SK-N-SH (cell line): ENCODE data around the gene PLVAP. TPM values are rescaled to one million over a fixed set of nuclear protein-coding genes. Genes with fewer than 3 reads are reported as not detected.

ENCODE experiments used
- CTCF ChIA-PET: fragments of 300-600, 350-600 bp; formaldehyde crosslinking; extraction: SDS; loops from one replicate; lab custom pipeline; 2021; lab: Yijun Ruan, JAX
- POLR2A ChIA-PET: fragments of 350-600 bp; sonication (Branson Sonifier 250); formaldehyde crosslinking; extraction: SDS; loops from one replicate; lab custom pipeline; 2020; ENCODE audit warnings: antibody characterized with exemption, inconsistent platforms; lab: Yijun Ruan, JAX
- DNase-seq: peaks from one replicate; pipeline ENCODE4 v3.0.0; 2012
- H2AFZ ChIP-seq: fragments of 200-600 bp; sonication (generic); 2 replicates; pipeline ENCODE4 v1.8.1; 2016; ENCODE audit warnings: antibody characterized with exemption, mild to moderate bottlenecking, low read depth
- H3F3A ChIP-seq: fragments of 200-600 bp; sonication (generic); replicated peaks from 2 replicates; pipeline ENCODE3; 2016; ENCODE audit warnings: antibody characterized with exemption, mild to moderate bottlenecking; ENCODE audit not compliant: insufficient read depth
- H3K27ac ChIP-seq, 2 experiments: fragments of 200-500 bp in 1 of 2; fragments of 200-600 bp in 1 of 2; sonication (Bioruptor generic) in 1 of 2; sonication (generic), shearing (Covaris generic) in 1 of 2; 2 replicates each; pipeline versions ENCODE4 v1.5.1 to v1.6.1; 2014 to 2016; ENCODE audit warnings: low read depth in 2 of 2, inconsistent platforms in 1 of 2, low read length in 1 of 2, mild to moderate bottlenecking in 1 of 2, mixed read lengths in 1 of 2
- H3K27me3 ChIP-seq: fragments of 200-600 bp; sonication (generic), shearing (Covaris generic); 2 replicates; pipeline ENCODE4 v1.6.1; 2016; ENCODE audit warnings: mixed run types; ENCODE audit not compliant: insufficient read depth
- H3K36me3 ChIP-seq, 2 experiments: fragments of 200-500 bp in 1 of 2; fragments of 200-600 bp in 1 of 2; sonication (Bioruptor generic) in 1 of 2; sonication (generic) in 1 of 2; replicated peaks in 1 of 2; 2 replicates each; pipeline versions ENCODE3 to v1.5.1; 2014 to 2016; ENCODE audit warnings: low read length in 1 of 2, mild to moderate bottlenecking in 1 of 2; ENCODE audit not compliant: insufficient read depth in 2 of 2, control insufficient read depth in 1 of 2
- H3K4me1 ChIP-seq, 2 experiments: fragments of 200-500 bp in 1 of 2; fragments of 200-600 bp in 1 of 2; sonication (Bioruptor generic) in 1 of 2; sonication (generic), shearing (Covaris generic) in 1 of 2; 2 replicates each; pipeline versions ENCODE4 v1.5.1 to v1.6.1; 2014 to 2016; ENCODE audit warnings: low read depth in 1 of 2, low read length in 1 of 2, mixed run types in 1 of 2; ENCODE audit not compliant: insufficient read depth in 2 of 2, control insufficient read depth in 1 of 2
- H3K4me2 ChIP-seq: fragments of 200-600 bp; sonication (generic), shearing (Covaris generic); 2 replicates; pipeline ENCODE4 v1.6.1; 2017; ENCODE audit warnings: mixed run types
- H3K4me3 ChIP-seq, 2 experiments: fragments of 200-500 bp in 1 of 2; fragments of 200-600 bp in 1 of 2; sonication (Bioruptor generic) in 1 of 2; sonication (generic), shearing (Covaris generic) in 1 of 2; 2 replicates each; pipeline versions ENCODE4 v1.5.1 to v1.8.1; 2014 to 2016; ENCODE audit warnings: low read depth in 2 of 2, inconsistent platforms in 1 of 2, low read length in 1 of 2, mild to moderate bottlenecking in 1 of 2, mixed read lengths in 1 of 2, moderate library complexity in 1 of 2
- H3K79me2 ChIP-seq: fragments of 200-600 bp; sonication (generic); 2 replicates; pipeline ENCODE4 v1.8.1; 2017; ENCODE audit warnings: mild to moderate bottlenecking; ENCODE audit not compliant: insufficient read depth
- H3K9ac ChIP-seq: fragments of 200-600 bp; sonication (generic); 2 replicates; pipeline ENCODE4 v1.6.1; 2017; ENCODE audit warnings: mixed run types
- H3K9me2 ChIP-seq: fragments of 200-600 bp; sonication (generic); 2 replicates; pipeline ENCODE4 v1.6.1; 2017; ENCODE audit warnings: mixed run types
- H3K9me3 ChIP-seq: fragments of 200-600 bp; sonication (generic); 2 replicates; pipeline ENCODE4 v1.6.1; 2017; ENCODE audit warnings: mixed run types, mild to moderate bottlenecking, moderate library complexity
- H4K20me1 ChIP-seq: fragments of 200-600 bp; sonication (generic); 2 replicates; pipeline ENCODE4 v1.6.1; 2017; ENCODE audit warnings: mild to moderate bottlenecking, mixed run types; ENCODE audit not compliant: insufficient read depth
- ELF1 ChIP-seq: IDR thresholded peaks from 2 replicates; pipeline ENCODE4 v1.4.0; 2012
- EZH2phosphoT487 ChIP-seq: fragments of 200-600 bp; sonication (generic); IDR thresholded peaks from 2 replicates; pipeline ENCODE4 v1.6.1; 2017; ENCODE audit warnings: low read depth, mixed run types, mild to moderate bottlenecking, antibody characterized with exemption, moderate library complexity, borderline replicate concordance
- FOSL2 ChIP-seq: IDR thresholded peaks from 2 replicates; pipeline ENCODE4 v1.4.0; 2012; ENCODE audit warnings: low read depth, mild to moderate bottlenecking, moderate library complexity, borderline replicate concordance
- FOXJ3 ChIP-seq: sonication (generic); formaldehyde crosslinking; IDR thresholded peaks from 2 replicates; pipeline ENCODE4 v1.5.1; 2020; ENCODE audit warnings: mild to moderate bottlenecking, missing genetic modification reagents
- GATA2 ChIP-seq: sonication (generic); formaldehyde crosslinking; IDR thresholded peaks from 2 replicates; pipeline ENCODE4 v1.5.0; 2020; ENCODE audit warnings: mild to moderate bottlenecking, missing genetic modification reagents
- IRF3 ChIP-seq: fragments of 150-350 bp; IDR thresholded peaks from 2 replicates; pipeline ENCODE4 v1.6.1; 2016; ENCODE audit warnings: mild to moderate bottlenecking, low read depth, low read length
- MEF2A ChIP-seq: IDR thresholded peaks from 2 replicates; pipeline ENCODE4 v1.4.0; 2012; ENCODE audit warnings: low read depth, borderline replicate concordance
- NFIC ChIP-seq: IDR thresholded peaks from 2 replicates; pipeline ENCODE4 v1.4.0; 2012; ENCODE audit warnings: borderline replicate concordance
- NRF1 ChIP-seq: IDR thresholded peaks from 2 replicates; pipeline ENCODE4 v1.6.1; 2012; ENCODE audit warnings: low read depth, mild to moderate bottlenecking, low read length
- POLR2AphosphoS5 ChIP-seq: IDR thresholded peaks from 2 replicates; pipeline ENCODE4 v1.6.1; 2012; ENCODE audit warnings: low read depth, low read length
- RFX5 ChIP-seq: IDR thresholded peaks from 2 replicates; pipeline ENCODE4 v1.6.1; 2012; ENCODE audit warnings: mild to moderate bottlenecking, improper control_type of control experiment, low read length
- RXRA ChIP-seq: IDR thresholded peaks from 2 replicates; pipeline ENCODE4 v1.4.0; 2012; ENCODE audit warnings: low read depth, mild to moderate bottlenecking, borderline replicate concordance
- SMC3 ChIP-seq: IDR thresholded peaks from 2 replicates; pipeline ENCODE4 v1.6.1; 2012; ENCODE audit warnings: low read depth, low read length, improper control_type of control experiment
- TCF12 ChIP-seq: IDR thresholded peaks from 2 replicates; pipeline ENCODE4 v1.4.0; 2012
- TEAD4 ChIP-seq: IDR thresholded peaks from 2 replicates; pipeline ENCODE4 v1.4.0; 2012; ENCODE audit warnings: mild to moderate bottlenecking, borderline replicate concordance; ENCODE audit not compliant: insufficient read depth
- USF1 ChIP-seq: IDR thresholded peaks from 2 replicates; pipeline ENCODE4 v1.4.0; 2012; ENCODE audit warnings: low read depth, borderline replicate concordance
- YY1 ChIP-seq: IDR thresholded peaks from 2 replicates; pipeline ENCODE4 v1.4.0; 2012; ENCODE audit warnings: low read depth, mild to moderate bottlenecking
- ZBTB33 ChIP-seq: IDR thresholded peaks from 2 replicates; pipeline ENCODE4 v1.4.0; 2012; ENCODE audit warnings: low read depth, borderline replicate concordance
- WGBS: methylation state at CpG from one replicate; pipeline ENCODE4 v1.1.6; 2017; ENCODE audit warnings: low lambda C conversion rate; 5-methylcytosine and 5-hydroxymethylcytosine counted together
- polyA plus RNA-seq, 3 experiments: library from polyadenylated mRNA; depleted of rRNA; stranded (reverse); fragments of >200 nt; gene quantifications; 2 replicates each; pipeline ENCODE4 v1.2.3, GENCODE V29; 2012
- TF ChIP-seq, protein P1 (sequence below): IDR thresholded peaks from 2 replicates; pipeline ENCODE4 v1.4.0; 2012; ENCODE audit warnings: low read depth
- TF ChIP-seq, protein P2 (sequence below): fragments of 150-350 bp; IDR thresholded peaks from 2 replicates; pipeline ENCODE4 v1.6.1; 2017; ENCODE audit warnings: antibody characterized with exemption, low read length, low read depth, borderline replicate concordance

The PLVAP gene
- polyA plus RNA-seq, 1 of the 3 experiments (the other 2 are of a cell fraction) = not detected

- no peak for TF ChIP-seq TEAD4
- TF ChIP-seq, protein P1, sequence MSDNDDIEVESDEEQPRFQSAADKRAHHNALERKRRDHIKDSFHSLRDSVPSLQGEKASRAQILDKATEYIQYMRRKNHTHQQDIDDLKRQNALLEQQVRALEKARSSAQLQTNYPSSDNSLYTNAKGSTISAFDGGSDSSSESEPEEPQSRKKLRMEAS = no peak
- no peak for TF ChIP-seq SMC3
- no peak for TF ChIP-seq EZH2phosphoT487
- TF ChIP-seq POLR2AphosphoS5 = no peak
- TF ChIP-seq FOSL2 = no peak
- no peak for TF ChIP-seq RFX5
- no peak for TF ChIP-seq GATA2 (CRISPR knock-in tag)
These were observed 34.7 kb upstream of the PLVAP start (continued) for GRCh38 chr19:17411801-17412200.

- Histone ChIP-seq H4K20me1 (no peaks in the 10 kb centered on the region), H3K9ac (no peak overlapping the region), H3F3A (no peaks in the 10 kb centered on the region), H3K79me2 (no peaks in the 10 kb centered on the region), H3K36me3 (no peaks in the 10 kb centered on the region), H3K4me3 (no peak overlapping the region), H3K9me3 (no peaks in the 10 kb centered on the region), H2AFZ (no peak overlapping the region), H3K9me2 (no peaks in the 10 kb centered on the region), H3K4me2 (no peak overlapping the region), H3K27ac (no peak overlapping the region), H3K4me1 (peaks cover 0 to 21% of the 10 kb centered on the region in 2 experiments; a peak in 1 of 4 replicates), H3K27me3 (no peaks in the 10 kb centered on the region)
- no peak for TF ChIP-seq NFIC
- no peak for TF ChIP-seq MEF2A
- no peak for TF ChIP-seq IRF3
- TF ChIP-seq RXRA = no peak
- TF ChIP-seq, protein P2, sequence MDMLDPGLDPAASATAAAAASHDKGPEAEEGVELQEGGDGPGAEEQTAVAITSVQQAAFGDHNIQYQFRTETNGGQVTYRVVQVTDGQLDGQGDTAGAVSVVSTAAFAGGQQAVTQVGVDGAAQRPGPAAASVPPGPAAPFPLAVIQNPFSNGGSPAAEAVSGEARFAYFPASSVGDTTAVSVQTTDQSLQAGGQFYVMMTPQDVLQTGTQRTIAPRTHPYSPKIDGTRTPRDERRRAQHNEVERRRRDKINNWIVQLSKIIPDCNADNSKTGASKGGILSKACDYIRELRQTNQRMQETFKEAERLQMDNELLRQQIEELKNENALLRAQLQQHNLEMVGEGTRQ = no peak
- TF ChIP-seq TCF12 = no peak
- TF ChIP-seq ZBTB33 = no peak
- no peak for TF ChIP-seq USF1
- TF ChIP-seq TEAD4 = no peak
- TF ChIP-seq YY1 = no peak
- TF ChIP-seq FOXJ3 = no peak
- TF ChIP-seq ELF1 = no peak
- TF ChIP-seq, protein P1 = no peak
- no peak for TF ChIP-seq NRF1
- no peak for DNase-seq
- POLR2A ChIA-PET = no interaction called here
- CTCF ChIA-PET = no interaction called here
- 93% methylated on average over 9 of the region's 9 CpGs for WGBS
These were observed 32.8 kb upstream of the PLVAP start for GRCh38 chr19:17409990-17410389.
